Measurements from ENCODE around the gene ONECUT2.

The ONECUT2 gene

DNA sequence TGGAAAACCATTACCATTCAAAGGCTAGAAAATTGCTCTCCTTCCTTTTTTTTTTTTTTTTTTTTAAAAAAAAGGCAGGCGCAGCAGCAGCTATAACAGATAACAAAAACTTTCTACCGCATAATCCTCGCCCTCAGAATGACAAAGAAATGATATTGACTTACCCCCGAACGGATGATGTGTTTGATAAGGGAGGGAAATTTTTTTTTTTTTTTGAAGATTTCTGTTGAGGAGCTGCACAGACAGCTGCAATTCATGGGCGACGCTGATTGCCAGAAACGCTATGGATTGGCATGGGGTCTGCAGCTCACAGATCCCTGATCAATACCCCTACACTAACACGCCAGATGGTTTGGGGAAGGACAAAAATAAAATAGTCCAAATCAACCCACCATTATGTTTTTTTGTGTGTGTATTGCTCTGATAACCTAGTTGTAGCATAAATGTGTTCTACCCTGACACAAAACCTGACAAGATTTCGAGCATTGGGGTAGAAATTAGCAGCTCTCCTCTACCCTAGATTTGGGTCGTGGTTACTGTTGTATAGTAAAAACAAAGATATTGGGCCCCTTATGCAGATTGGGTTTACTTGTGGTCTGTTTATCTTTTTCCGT is 3.6 kb upstream of the ONECUT2 start:
- DNase-seq (ENCODE audit: low spot score) = no peak

DNA sequence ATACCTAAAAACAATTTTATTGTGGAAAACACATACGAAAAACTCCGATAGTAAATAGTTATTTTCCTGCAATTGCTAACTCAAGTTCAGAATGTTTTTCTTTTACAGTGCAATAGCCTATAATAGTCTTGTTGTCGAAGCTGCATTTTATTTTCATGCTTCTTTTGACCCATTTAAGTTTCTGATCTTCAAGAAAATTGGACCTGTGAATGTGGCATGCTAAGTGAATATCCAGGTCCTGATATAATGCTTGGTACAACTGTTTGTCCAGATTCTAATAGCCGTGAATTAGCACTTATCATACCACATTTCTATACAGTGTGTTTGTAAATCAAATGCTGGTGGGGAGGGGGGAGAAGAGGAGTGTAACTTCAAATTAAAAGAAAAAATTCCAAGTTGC is 3.0 kb upstream of the ONECUT2 start:
- no peak for DNase-seq (ENCODE audit: low spot score)

DNA sequence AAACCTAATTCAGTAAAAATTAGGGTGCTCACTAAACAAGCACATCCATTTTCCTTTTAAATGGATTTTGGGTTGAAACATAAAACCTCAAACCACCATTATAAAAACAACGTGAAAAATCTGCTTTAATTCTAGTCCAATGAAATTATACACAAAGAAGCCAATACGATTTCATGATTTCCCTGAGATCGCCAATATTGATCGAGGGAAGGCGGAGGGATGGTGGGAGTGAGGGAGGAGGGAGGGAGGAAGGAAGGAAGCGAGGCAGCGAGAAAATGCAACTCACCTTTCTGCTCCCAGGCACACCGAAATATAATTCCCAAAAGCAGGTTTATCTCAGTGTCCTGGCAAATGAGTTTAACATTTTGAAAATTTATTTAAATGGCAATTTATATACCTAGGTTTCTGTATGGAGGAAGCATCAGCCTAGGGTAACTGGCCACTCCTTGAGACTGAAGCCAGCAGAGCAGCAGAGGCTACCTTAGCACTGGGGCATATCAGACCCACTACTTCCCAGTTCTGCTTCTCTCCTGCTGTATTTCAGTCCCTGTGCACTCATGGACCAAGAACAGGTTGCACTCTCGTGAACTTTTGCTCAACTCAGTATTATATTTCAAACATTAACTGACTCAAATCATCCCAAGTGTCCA is 2.3 kb upstream of the ONECUT2 start:
- DNase-seq (ENCODE audit: low spot score) = no peak

DNA sequence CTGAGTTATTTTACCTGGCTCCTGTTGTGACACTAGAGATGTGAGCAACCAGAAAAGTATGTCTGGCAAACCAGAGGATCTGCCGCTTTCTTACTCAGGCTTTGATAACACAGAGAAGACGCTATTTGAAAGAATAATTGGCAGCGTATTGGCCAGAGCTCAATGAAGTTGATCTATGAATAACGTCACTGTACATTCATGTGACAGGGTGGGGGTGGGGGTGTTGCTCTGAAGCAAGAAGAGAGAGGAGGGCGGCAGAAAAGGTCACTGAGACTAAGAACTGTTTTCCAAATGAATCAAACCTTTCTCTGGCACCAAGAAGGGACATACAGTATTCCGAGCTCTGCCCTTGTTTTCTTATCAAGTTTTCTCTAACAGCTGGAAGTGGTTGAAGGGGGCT is 1.7 kb upstream of the ONECUT2 start:
- no peak for DNase-seq (ENCODE audit: low spot score)

GRCh38 chr18:57433934-57434535 is 1.1 kb upstream of the ONECUT2 start:
- DNase-seq (ENCODE audit: low spot score) = no peak

GRCh38 chr18:57435846-57436190 is 644 bp downstream of the ONECUT2 start:
- no peak for DNase-seq (ENCODE audit: low spot score)

- DNase-seq (ENCODE audit: low spot score) = no peak
Observed at GRCh38 chr18:57436191-57436964, 1.2 kb downstream of the ONECUT2 start.

DNA sequence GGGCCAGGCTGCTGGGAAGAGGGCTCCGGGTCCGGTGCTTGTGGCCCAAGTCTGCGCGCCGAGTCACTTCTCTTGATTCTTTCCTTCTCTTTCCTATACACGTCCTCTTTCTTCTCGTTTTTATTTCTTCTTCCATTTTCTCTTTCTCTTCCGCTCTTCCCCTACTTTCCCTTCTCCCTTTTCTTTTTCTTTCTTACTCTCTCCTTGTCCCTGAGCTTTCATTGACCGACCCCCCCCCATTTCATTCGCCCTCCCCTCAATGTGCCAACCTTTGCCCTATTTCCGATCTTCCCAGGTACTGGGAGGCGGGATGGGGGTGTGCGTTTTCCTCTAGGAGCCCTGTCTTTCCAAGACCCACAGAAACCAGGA is 1.8 kb downstream of the ONECUT2 start:
- no peak for DNase-seq (ENCODE audit: low spot score)

- no peak for DNase-seq (ENCODE audit: low spot score)
Observed at GRCh38 chr18:57437402-57437765, 2.2 kb downstream of the ONECUT2 start.

DNA sequence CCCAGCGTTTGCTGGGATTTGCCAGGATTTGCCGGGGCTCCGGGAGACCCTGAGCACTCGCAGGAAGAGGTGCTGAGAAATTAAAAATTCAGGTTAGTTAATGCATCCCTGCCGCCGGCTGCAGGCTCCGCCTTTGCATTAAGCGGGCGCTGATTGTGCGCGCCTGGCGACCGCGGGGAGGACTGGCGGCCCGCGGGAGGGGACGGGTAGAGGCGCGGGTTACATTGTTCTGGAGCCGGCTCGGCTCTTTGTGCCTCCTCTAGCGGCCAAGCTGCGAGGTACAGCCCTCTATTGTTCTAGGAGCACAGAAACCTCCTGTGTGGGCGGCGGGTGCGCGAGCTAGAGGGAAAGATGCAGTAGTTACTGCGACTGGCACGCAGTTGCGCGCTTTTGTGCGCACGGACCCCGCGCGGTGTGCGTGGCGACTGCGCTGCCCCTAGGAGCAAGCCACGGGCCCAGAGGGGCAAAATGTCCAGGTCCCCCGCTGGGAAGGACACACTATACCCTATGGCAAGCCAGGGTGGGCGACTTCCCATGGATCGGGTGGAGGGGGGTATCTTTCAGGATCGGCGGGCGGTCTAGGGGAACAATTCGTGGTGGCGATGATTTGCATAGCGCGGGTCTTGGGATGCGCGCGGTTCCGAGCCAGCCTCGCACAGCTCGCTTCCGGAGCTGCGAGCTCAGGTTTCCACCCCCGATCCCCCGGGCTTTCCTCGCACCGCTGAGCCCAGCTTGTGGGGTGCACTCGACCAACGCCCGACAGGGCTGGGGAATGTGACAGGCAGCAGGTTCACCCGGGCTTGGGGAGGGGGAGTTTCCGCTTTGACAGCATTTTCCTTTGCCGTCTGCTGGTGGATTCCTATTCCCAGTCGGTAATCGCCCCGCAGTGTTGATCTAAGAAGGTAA is 2.8 kb downstream of the ONECUT2 start:
- DNase-seq (ENCODE audit: low spot score) = peak; percentile 82

GRCh38 chr18:57438743-57439608 is 3.8 kb downstream of the ONECUT2 start:
- no peak for DNase-seq (ENCODE audit: low spot score)

- no peak for DNase-seq (ENCODE audit: low spot score)
Observed at GRCh38 chr18:57439609-57439968, 4.4 kb downstream of the ONECUT2 start.

GRCh38 chr18:57439985-57440330 is 4.8 kb downstream of the ONECUT2 start:
- DNase-seq (ENCODE audit: low spot score) = no peak

DNA sequence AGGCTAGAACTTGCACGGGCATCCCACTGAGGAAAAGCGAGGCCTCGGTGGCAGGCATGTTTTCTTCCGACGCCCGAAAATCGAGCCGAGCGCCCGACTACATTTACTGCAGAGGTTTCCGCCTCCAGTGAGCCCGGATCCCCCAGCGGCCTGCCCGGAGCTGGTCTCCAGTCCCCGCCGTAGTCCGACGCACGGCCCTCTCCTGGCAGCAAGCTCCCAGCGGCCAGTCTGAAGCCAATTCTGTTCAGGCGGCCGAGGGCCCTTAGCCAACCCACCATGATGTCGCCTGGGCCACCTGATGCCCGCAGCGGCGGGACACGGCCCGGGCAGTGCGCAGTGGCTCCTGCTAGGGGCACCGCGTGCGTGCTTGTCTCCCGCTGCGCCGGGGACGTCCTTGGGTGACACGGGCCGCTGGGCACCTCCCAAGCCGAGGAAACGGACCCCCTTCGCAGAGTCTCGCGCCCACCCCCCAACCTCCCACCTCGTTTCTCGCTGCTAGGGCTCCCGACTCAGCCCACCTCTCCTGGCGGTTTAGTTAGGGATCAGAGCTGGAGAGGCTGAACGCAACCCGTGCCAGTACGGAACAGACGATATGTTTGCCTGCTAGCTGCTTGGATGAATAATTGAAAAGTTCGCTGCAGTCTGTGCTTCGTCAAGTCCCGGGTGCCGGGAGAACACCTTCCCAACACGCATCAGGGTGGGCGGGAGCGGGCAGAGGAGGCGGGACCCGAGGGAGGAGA is 5.3 kb downstream of the ONECUT2 start:
- no peak for DNase-seq (ENCODE audit: low spot score)

DNA sequence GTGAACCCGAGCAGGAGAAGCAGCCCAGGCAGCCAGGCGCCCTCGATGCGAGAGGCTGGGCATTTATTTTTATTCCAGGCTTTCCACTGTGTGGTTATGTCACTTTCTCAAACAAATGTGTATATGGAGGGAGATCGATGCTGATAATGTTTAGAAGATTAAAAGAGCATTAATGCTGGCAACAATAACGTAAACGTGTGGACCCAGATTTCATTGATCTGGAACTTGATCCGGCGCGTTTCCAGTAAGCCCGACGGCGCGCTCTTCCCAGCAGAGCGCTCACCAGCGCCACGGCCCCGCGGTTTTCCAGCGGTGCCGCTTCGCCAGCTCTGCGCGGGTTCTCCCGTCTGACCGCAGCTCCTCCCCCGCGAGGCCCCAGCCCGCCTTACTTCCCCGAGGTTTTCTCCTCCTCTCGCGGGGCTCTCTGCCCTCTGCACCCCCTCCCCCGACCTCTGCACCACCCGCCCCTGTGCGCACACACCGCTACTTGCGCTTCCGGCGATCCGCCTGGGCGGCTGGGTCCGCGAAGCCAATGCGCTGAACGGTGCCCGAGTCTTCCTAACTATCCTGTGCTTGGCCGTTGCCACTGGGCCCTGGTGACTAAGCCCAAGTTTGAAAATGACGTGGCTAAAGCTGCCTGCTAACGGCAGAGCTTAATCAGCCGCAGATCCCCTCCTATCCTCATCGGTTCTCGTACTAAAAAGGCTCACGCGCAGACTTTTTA is 6.1 kb downstream of the ONECUT2 start:
- DNase-seq (ENCODE audit: low spot score) = no peak

DNA sequence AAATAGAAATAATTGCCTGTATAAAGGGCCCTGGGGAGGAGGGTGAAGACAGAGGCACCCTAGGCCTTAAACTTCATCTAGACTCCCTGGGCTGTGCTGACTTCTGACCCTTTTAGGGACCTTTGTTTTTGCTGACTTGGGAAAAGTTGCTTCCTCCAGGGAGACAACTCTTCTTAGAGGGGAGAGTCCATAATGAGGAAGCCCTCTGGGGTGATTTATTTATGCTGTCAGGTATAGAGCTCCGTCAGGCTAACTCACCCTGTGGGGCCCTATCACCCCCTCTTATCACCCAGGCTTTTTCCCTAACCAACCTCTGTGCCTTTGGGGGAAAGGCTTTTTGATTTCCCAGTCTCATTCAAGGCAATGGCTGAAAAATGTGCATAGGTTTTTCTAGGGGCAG is 8.1 kb downstream of the ONECUT2 start:
- DNase-seq (ENCODE audit: low spot score) = no peak

DNA sequence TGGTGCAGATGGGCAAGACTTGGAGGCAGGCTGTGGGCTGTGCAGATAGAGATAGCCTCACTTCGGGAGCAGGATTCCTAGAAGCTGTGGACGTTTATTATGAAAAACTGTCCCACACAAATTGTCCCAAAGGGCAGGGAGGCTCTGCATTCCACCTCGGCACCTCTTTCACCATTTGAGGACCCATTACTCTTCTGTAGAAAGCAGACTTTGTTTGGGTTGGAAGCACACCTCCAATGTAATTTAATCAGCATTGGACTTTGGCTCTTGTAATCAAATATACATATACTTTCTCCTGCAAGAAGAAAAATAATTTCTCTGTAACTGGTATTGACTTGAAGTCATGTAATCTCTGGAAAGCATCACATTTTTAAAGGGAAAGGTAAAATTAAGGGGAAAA is 8.5 kb downstream of the ONECUT2 start:
- no peak for DNase-seq (ENCODE audit: low spot score)

DNA sequence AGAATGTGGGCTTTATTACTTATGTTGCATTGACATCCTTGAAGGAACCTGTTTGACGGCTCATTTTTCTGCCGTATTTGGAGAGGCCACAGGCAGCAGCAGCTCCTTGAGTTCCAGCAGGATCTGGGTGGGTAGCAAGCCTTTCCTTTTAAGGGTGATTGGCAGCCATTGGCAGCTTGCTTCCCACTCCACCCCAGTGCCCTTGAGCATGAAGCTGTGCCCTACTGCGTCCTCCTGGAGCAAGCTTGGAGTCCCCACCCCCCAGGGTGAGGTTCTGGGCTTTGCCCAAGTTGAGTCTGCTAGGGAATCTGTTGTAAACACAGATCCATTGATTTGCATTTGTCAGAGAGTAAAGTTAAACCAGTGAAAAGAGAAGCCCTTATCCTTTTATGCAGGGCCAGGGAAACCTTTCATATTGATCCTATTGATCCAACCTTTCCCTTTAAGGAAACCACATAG is 9.2 kb downstream of the ONECUT2 start:
- DNase-seq (ENCODE audit: low spot score) = no peak

- DNase-seq (ENCODE audit: low spot score) = no peak
Observed at GRCh38 chr18:57445488-57446319, 10.5 kb downstream of the ONECUT2 start.

Measured in Ammon's horn (tissue), 1 donor.